ENCODE data around the gene TSSK2.

Gene TSSK2

GRCh38 chr22:19127329-19128008, 3.6 kb upstream of the TSSK2 start:
- no peaks in the 10 kb centered on the region for H3K27me3 ChIP-seq (ENCODE audit: control insufficient read depth in 1 of 2, insufficient read depth in 2 of 2, low read length in 2 of 2)
- no peaks in the 10 kb centered on the region for H3K36me3 ChIP-seq (ENCODE audit: insufficient read depth, low read length)
- H3K9me3 ChIP-seq (ENCODE audit: low read length) = no peaks in the 10 kb centered on the region
- H3K4me3 ChIP-seq (ENCODE audit: low read depth in 1 of 2, low read length in 2 of 2) = no peak overlapping the region
- H3K9ac ChIP-seq (ENCODE audit: low read length) = no peak overlapping the region
- H3K4me1 ChIP-seq (ENCODE audit: insufficient read depth, low read length) = peaks cover 7% of the 10 kb centered on the region
- H3K27ac ChIP-seq (ENCODE audit: low read depth, low read length) = no peak overlapping the region

DNA sequence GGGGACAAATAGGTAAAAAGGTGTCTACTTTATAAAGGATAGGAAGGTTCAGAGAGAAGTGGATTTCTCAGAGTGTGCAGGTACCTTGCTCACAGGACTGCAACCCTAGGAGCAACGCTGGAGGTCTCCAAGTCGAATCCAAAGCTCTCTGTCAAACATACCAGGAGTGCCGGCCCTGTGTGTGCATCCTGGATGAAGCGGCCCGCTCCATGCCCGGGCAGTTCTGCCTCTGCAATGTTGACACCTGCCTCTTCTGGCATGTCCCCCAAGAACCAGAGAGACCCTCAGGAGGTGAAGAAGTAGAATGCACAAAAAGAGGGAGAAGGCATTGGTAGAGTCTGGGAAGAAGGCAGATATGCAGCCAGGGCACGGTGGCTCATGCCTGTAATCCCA, 3.1 kb upstream of the TSSK2 start:
- H3K27me3 ChIP-seq (ENCODE audit: control insufficient read depth in 1 of 2, insufficient read depth in 2 of 2, low read length in 2 of 2) = no peaks in the 10 kb centered on the region
- H3K9me3 ChIP-seq (ENCODE audit: low read length) = no peaks in the 10 kb centered on the region
- no peak overlapping the region for H3K9ac ChIP-seq (ENCODE audit: low read length)
- peaks cover 2% of the 10 kb centered on the region for H3K36me3 ChIP-seq (ENCODE audit: insufficient read depth, low read length)
- H3K27ac ChIP-seq (ENCODE audit: low read depth, low read length) = no peak overlapping the region
- H3K4me1 ChIP-seq (ENCODE audit: insufficient read depth, low read length) = peaks cover 3% of the 10 kb centered on the region
- H3K4me3 ChIP-seq (ENCODE audit: low read depth in 1 of 2, low read length in 2 of 2) = no peak overlapping the region

DNA sequence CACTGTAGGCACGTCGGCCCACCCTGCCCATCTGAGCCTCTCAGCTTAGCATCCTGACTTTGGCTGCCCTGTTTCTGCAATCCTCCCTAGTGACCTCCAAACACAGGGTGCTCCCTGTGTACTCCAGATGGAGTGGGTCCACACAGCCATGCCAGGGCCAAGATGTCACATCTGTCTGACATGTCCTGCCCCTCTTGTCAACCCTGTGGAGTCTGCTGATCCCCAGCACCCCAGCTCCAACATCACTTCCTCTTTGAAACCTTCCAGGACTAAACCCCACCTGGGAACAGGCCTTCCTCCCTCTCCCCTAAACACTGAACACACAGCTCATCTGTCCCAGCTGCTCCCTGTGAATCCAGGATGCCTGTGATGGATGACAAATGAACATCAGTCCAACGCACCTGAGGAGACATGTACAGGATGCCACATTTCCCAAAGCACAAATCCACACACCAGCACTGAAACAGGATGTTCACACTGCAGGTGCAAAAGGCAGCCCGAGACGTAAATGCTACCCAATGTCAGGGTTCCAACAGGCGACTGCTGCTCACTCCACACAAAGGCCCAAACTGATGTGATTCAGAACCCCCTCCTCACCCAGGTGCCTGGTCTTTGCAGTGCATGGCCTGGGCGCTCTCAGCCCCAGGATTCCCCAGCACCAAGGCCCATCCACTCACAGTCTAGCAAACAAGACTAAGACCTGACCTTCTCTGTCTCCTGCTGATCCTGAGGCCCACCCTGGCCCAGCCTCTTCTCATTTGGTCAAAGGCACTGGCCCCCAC, 2.0 kb upstream of the TSSK2 start:
- H3K27me3 ChIP-seq (ENCODE audit: control insufficient read depth in 1 of 2, insufficient read depth in 2 of 2, low read length in 2 of 2) = no peaks in the 10 kb centered on the region
- no peak overlapping the region for H3K4me3 ChIP-seq (ENCODE audit: low read depth in 1 of 2, low read length in 2 of 2)
- no peak overlapping the region for H3K27ac ChIP-seq (ENCODE audit: low read depth, low read length)
- H3K36me3 ChIP-seq (ENCODE audit: insufficient read depth, low read length) = peaks cover 13% of the 10 kb centered on the region
- no peaks in the 10 kb centered on the region for H3K9me3 ChIP-seq (ENCODE audit: low read length)
- H3K9ac ChIP-seq (ENCODE audit: low read length) = no peak overlapping the region
- no peaks in the 10 kb centered on the region for H3K4me1 ChIP-seq (ENCODE audit: insufficient read depth, low read length)

- H3K9me3 ChIP-seq (ENCODE audit: low read length) = no peaks in the 10 kb centered on the region
- H3K27me3 ChIP-seq (ENCODE audit: control insufficient read depth in 1 of 2, insufficient read depth in 2 of 2, low read length in 2 of 2) = no peaks in the 10 kb centered on the region
- no peaks in the 10 kb centered on the region for H3K4me1 ChIP-seq (ENCODE audit: insufficient read depth, low read length)
- H3K36me3 ChIP-seq (ENCODE audit: insufficient read depth, low read length) = peaks cover 21% of the 10 kb centered on the region
- no peak overlapping the region for H3K4me3 ChIP-seq (ENCODE audit: low read depth in 1 of 2, low read length in 2 of 2)
- no peak overlapping the region for H3K27ac ChIP-seq (ENCODE audit: low read depth, low read length)
- no peak overlapping the region for H3K9ac ChIP-seq (ENCODE audit: low read length)
Measured at GRCh38 chr22:19129871-19130270, 1.2 kb upstream of the TSSK2 start.

DNA sequence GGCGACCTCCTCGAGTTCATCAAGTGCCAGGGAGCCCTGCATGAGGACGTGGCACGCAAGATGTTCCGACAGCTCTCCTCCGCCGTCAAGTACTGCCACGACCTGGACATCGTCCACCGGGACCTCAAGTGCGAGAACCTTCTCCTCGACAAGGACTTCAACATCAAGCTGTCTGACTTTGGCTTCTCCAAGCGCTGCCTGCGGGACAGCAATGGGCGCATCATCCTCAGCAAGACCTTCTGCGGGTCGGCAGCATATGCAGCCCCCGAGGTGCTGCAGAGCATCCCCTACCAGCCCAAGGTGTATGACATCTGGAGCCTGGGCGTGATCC, 542 bp downstream of the TSSK2 start:
- no peaks in the 10 kb centered on the region for H3K4me1 ChIP-seq (ENCODE audit: insufficient read depth, low read length)
- H3K27me3 ChIP-seq (ENCODE audit: control insufficient read depth in 1 of 2, insufficient read depth in 2 of 2, low read length in 2 of 2) = no peaks in the 10 kb centered on the region
- peaks cover 34% of the 10 kb centered on the region for H3K36me3 ChIP-seq (ENCODE audit: insufficient read depth, low read length)
- no peak overlapping the region for H3K27ac ChIP-seq (ENCODE audit: low read depth, low read length)
- H3K4me3 ChIP-seq (ENCODE audit: low read depth in 1 of 2, low read length in 2 of 2) = no peak overlapping the region
- H3K9ac ChIP-seq (ENCODE audit: low read length) = no peak overlapping the region
- H3K9me3 ChIP-seq (ENCODE audit: low read length) = no peaks in the 10 kb centered on the region

DNA sequence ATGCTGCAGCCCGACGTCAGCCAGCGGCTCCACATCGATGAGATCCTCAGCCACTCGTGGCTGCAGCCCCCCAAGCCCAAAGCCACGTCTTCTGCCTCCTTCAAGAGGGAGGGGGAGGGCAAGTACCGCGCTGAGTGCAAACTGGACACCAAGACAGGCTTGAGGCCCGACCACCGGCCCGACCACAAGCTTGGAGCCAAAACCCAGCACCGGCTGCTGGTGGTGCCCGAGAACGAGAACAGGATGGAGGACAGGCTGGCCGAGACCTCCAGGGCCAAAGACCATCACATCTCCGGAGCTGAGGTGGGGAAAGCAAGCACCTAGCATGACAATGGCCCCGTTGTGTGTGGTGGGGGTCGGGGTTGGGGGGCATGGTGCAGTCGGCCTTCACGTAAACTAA, 1.0 kb downstream of the TSSK2 start:
- peaks cover 39% of the 10 kb centered on the region for H3K36me3 ChIP-seq (ENCODE audit: insufficient read depth, low read length)
- H3K4me1 ChIP-seq (ENCODE audit: insufficient read depth, low read length) = no peaks in the 10 kb centered on the region
- no peak overlapping the region for H3K4me3 ChIP-seq (ENCODE audit: low read depth in 1 of 2, low read length in 2 of 2)
- H3K9me3 ChIP-seq (ENCODE audit: low read length) = no peaks in the 10 kb centered on the region
- no peak overlapping the region for H3K27ac ChIP-seq (ENCODE audit: low read depth, low read length)
- no peaks in the 10 kb centered on the region for H3K27me3 ChIP-seq (ENCODE audit: control insufficient read depth in 1 of 2, insufficient read depth in 2 of 2, low read length in 2 of 2)
- no peak overlapping the region for H3K9ac ChIP-seq (ENCODE audit: low read length)

GRCh38 chr22:19132693-19133400, 1.7 kb downstream of the TSSK2 start:
- no peak overlapping the region for H3K4me3 ChIP-seq (ENCODE audit: low read depth in 1 of 2, low read length in 2 of 2)
- peaks cover 46% of the 10 kb centered on the region for H3K36me3 ChIP-seq (ENCODE audit: insufficient read depth, low read length)
- H3K9me3 ChIP-seq (ENCODE audit: low read length) = no peaks in the 10 kb centered on the region
- no peak overlapping the region for H3K27ac ChIP-seq (ENCODE audit: low read depth, low read length)
- H3K9ac ChIP-seq (ENCODE audit: low read length) = no peak overlapping the region
- H3K27me3 ChIP-seq (ENCODE audit: control insufficient read depth in 1 of 2, insufficient read depth in 2 of 2, low read length in 2 of 2) = no peaks in the 10 kb centered on the region
- H3K4me1 ChIP-seq (ENCODE audit: insufficient read depth, low read length) = no peaks in the 10 kb centered on the region

GRCh38 chr22:19133561-19133960, 2.5 kb downstream of the TSSK2 start:
- H3K4me1 ChIP-seq (ENCODE audit: insufficient read depth, low read length) = no peaks in the 10 kb centered on the region
- no peak overlapping the region for H3K27ac ChIP-seq (ENCODE audit: low read depth, low read length)
- H3K9ac ChIP-seq (ENCODE audit: low read length) = no peak overlapping the region
- H3K9me3 ChIP-seq (ENCODE audit: low read length) = no peaks in the 10 kb centered on the region
- no peaks in the 10 kb centered on the region for H3K27me3 ChIP-seq (ENCODE audit: control insufficient read depth in 1 of 2, insufficient read depth in 2 of 2, low read length in 2 of 2)
- no peak overlapping the region for H3K4me3 ChIP-seq (ENCODE audit: low read depth in 1 of 2, low read length in 2 of 2)
- peaks cover 53% of the 10 kb centered on the region for H3K36me3 ChIP-seq (ENCODE audit: insufficient read depth, low read length)

DNA sequence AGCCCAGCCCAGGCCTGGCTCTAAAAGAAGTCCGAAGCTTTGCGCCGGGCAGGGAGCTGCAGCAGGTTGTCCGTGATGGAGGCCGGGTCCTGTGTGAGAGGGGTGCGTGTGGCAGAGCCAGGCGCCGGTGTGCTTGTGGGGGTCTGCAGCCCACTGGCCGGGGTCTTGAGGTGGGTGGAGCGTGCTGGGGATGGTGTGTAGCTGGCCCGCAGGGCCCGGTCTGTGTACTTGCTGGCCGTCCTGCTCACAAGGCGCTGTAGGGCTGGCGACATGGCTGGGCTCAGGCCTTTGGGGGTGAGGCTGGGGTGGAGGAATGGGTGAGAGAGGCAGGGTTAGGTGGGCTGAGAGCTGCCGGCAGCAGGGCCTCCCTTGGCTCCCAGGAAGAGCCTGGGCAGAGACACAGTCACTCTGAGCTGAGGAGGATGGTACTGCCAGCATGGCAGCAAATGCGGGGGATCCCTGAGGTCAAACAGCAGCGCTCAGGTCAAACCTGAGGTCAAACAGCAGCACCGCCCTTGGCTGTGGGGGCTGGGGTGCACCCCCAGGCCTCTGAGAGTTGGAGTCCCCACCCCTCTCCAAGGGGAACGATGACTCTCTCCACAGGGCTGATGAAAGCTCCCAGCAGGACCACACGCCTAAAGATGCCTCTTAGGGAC, 3.2 kb downstream of the TSSK2 start:
- Histone ChIP-seq H3K9me3 (ENCODE audit: low read length) (no peaks in the 10 kb centered on the region), H3K36me3 (ENCODE audit: insufficient read depth, low read length) (peaks cover 60% of the 10 kb centered on the region), H3K27me3 (ENCODE audit: control insufficient read depth in 1 of 2, insufficient read depth in 2 of 2, low read length in 2 of 2) (no peaks in the 10 kb centered on the region), H3K4me3 (ENCODE audit: low read depth in 1 of 2, low read length in 2 of 2) (no peak overlapping the region), H3K9ac (ENCODE audit: low read length) (no peak overlapping the region), H3K4me1 (ENCODE audit: insufficient read depth, low read length) (no peaks in the 10 kb centered on the region), H3K27ac (ENCODE audit: low read depth, low read length) (no peak overlapping the region)

GRCh38 chr22:19134874-19135273, 3.8 kb downstream of the TSSK2 start:
- Histone ChIP-seq H3K27ac (ENCODE audit: low read depth, low read length) (no peak overlapping the region), H3K36me3 (ENCODE audit: insufficient read depth, low read length) (peaks cover 66% of the 10 kb centered on the region)

GRCh38 chr22:19136915-19137314, 5.8 kb downstream of the TSSK2 start:
- Histone ChIP-seq H3K4me3 (ENCODE audit: low read depth in 1 of 2, low read length in 2 of 2) (no peak overlapping the region), H3K36me3 (ENCODE audit: insufficient read depth, low read length) (peaks cover 83% of the 10 kb centered on the region), H3K4me1 (ENCODE audit: insufficient read depth, low read length) (no peaks in the 10 kb centered on the region), H3K9ac (ENCODE audit: low read length) (no peak overlapping the region), H3K27me3 (ENCODE audit: control insufficient read depth in 1 of 2, insufficient read depth in 2 of 2, low read length in 2 of 2) (no peaks in the 10 kb centered on the region), H3K9me3 (ENCODE audit: low read length) (no peaks in the 10 kb centered on the region), H3K27ac (ENCODE audit: low read depth, low read length) (no peak overlapping the region)

More at GRCh38 chr22:19134874-19135273, 3.8 kb downstream of the TSSK2 start:
- no peaks in the 10 kb centered on the region for H3K4me1 ChIP-seq (ENCODE audit: insufficient read depth, low read length)
- no peaks in the 10 kb centered on the region for H3K27me3 ChIP-seq (ENCODE audit: control insufficient read depth in 1 of 2, insufficient read depth in 2 of 2, low read length in 2 of 2)
- no peak overlapping the region for H3K4me3 ChIP-seq (ENCODE audit: low read depth in 1 of 2, low read length in 2 of 2)
- no peak overlapping the region for H3K9ac ChIP-seq (ENCODE audit: low read length)
- no peaks in the 10 kb centered on the region for H3K9me3 ChIP-seq (ENCODE audit: low read length)
